Fibroblast of skin of left quadriceps (primary cell): ENCODE results near the gene MAP4.

ENCODE experiments used
- DNase-seq, 2 experiments: peaks; one replicate each; pipeline ENCODE4 v3.0.0-alpha.2; 2013; ENCODE audit warnings: low read depth in 2 of 2

MAP4 gene

DNA sequence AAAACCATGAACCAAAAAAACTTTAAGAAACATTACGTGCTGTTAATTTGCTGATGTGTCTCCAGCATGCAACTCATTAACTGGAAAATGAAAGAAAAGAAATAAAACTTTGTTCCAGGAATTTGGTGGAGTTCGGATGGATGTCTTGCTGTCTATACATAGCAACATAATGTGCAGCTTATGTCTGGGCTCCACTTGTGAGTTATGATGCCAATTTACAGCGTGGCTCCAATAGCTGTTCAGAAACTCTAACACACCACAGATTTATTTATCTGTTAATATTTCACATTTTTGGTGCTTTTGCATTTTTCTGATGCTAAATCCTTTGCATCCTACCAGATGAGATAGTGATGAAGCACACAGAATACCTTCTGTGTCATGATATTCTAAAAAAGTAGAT lies 45.1 kb downstream of the MAP4 start:
- DNase-seq: no peak

DNA sequence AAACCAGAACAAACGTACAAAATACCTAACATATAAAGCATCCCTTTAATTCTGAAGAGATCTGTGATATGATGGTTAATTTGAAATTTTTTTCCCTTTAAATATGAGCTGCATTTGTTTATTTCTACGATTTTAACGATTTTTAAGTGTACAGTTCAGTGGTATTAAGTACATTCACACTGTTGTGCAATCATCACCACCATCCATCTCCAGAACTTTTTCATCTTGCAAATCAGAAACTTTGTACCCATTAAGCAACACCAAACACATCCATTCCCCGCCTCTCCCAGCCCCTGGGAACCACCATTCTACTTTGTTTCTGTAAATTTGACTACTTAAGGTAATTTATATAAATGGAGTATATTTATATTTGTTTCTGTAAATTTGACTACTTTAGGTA lies 51.5 kb downstream of the MAP4 start:
- DNase-seq: no peak

DNA sequence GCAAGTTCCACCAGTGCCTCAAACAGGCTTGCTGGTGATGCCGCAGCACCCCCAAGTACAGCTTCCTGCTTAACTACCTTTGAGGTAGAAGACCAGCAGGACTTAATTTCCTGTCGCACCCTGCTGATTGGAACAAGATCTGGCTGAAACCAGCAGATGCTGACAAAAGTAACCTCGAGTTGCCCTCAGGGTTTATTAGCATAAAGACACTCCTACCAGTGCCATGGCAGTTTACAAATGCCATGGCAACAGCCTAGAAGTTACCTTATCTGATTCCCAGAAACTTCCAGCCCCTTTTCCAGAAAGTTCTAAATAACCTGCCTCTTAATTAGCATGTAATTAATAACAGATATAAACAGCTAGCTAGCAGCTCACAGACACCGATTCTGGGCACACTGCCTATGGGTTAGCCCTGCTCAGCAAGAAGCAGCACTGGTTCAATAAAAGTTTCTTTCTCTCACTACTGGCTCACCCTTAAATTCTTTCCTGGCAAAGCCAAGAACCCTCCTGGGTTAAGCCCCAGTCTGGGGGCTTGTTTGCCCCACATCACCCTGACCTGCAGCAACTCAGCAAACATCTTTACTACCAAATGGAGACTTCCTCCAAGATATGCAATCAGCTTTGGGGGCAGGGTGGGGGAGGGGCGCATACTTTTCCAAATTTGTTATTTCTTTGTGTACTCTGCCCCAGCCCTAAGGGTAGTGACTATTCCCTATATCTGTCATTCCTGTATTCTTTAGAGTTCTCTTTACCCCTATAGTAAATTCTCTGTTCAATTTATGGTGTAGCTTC lies 54.2 kb downstream of the MAP4 start:
- DNase-seq: peak; percentile 13 to 19

DNA sequence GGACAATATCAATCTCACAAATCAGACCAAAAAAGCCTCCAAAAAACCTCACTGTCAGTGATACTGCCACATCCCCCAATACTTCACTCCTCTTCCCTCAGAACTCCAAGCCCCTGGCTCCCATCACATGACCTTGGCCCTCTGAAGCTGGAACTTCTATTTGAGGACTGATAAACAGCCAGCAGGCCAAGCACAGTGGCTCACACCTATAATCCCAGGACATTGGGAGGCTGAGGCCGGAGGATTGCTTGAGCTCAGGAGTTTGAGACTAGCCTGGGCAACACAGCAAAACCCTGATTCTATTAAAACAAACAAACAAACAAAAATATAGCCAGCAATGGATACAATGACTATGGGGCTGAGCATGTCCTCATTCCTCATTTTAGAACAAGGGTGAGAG lies 55.2 kb downstream of the MAP4 start:
- DNase-seq: no peak

DNA sequence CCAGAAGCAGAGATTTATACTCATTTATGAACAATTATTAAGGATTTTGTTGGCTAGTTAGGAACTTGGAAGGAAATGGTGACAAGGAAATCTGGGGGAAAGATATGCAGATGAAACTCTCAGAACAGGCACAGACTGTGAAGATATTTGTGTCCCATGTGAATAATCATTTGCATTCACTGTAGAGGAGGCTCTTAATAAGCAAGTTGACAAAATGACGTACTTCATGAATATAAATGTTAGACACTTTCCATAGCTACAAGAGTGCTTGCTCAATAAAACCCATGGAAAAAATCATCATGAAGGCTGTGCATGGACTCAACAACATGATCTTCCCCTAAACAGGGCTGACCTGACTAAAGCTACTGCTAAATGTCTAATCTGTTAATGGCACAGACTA lies 59.7 kb downstream of the MAP4 start:
- no peak for DNase-seq

DNA sequence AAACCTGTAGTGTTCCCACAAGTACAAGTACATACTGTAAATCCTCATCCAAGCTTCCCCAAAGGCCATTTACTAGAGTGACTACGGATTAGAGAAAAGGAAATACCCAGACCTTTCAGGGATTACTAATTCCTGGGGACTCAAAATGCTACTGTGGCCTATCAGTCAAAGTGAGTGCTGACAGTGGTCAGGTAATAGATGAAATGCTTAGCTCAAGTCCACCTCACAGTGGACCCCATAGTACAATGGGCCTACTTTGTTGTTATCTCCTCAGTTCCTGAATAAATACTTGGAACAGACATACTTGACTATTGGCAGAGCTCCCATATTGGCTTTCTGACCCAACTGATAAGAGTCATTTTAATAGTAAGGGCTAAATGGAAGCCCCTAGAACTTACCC lies 61.6 kb downstream of the MAP4 start:
- no peak for DNase-seq

DNA sequence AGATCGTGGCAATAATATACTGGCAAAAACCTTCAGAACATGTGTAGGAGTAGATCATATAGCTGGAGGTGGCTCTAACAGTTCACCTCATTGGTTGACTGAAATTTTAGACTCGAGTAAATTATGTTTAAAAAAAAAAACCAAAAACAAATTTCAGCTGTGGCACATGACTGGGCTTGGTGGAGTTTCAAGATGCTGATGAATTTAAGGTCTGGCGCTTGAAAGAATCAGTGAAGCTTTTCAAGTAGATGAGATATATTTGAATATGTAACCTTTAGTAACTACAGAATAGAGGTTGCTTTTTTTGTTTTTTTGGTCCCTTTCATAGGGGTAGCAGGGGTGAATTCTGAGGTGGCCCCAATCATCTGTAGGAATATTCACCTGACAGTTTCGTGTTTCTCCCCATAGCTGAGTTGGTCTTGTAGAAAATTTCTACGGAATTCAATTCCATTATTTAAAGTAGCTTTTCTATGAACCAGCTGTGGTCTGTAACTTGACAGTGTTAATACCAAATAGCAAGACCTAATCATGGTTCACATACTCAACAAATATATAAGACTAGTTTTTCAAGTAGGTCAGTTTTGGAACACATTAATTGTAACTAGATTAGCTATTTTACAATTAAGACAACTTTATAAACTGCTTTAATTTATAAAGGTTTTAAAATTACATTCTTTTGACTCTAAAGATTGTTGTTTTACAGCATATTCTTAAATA lies 65.6 kb downstream of the MAP4 start:
- no peak for DNase-seq

DNA sequence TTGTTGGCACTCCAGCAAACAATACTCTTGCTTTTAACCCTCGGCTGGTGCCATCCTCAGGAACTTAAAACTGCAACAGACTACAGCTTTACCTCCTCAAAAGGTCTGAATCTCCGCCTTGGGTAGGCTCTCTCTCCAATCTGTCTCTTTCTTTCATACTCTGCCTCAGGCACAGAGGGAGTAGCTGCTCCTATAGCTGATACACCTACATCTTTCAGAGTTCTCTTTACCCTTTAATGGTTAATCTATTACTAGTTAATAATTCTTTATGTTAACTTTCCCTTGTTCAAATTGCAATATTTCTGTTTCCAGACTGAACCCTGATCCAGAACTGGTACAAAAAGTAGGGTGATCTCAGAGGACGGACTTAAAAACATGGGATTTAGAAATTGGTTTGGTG lies 66.2 kb downstream of the MAP4 start:
- DNase-seq: no peak

DNA sequence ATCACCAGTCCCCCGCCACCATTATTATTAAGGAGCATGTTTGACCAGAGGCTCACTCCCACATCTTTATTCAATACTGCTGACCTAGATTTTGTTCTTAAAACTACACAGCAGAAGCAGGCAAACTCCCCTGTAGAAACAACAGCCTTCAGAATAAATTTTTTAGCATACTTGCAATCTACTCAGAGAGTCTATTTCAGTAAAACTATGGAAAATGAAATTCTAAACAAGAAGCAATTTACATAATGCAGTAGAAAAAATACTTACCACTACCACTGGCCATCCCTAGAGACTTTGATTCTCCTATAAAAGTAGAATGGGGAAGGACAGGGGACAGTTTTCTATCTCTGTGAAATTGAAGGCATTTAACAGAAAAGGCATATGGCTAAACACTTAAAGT lies 76.0 kb downstream of the MAP4 start:
- DNase-seq: no peak

DNA sequence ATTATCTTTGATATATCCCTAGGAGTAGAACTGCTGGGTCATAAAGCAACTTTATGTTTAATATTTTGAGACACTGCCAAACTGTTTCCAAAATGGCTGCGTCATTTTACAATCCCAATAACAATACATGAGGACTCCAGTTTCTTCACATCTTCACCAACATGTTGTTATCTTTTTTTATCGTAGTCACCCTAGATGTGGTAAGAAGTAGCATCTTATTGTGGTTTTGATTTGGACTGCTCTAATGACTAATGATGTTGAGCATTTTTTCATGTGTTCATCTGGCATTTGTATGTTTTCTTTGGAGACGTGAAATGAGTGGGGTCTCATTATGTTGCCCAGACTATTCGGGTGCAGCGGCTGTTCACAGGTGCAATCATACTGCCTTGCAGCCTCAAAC lies 83.8 kb downstream of the MAP4 start:
- DNase-seq: peak in 1 of 2 experiments; percentile 4

DNA sequence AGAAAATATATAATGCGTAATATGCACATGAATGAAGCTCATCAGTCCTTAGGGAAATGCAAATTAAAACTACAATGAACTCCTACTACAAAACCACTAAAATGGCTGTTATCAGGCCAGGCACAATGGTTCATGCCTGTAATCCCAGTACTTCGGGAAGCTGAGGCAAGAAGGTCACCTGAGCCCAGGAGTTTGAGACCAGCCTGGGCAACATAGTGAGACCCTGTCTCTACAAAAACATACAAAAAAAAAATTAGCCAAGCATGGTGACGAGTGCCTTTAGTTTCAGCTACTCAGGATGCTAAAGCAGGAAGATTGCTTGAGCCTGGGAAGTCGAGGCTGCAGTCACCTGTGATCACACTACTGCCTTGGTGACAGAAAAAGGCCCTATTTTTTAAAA lies 85.2 kb downstream of the MAP4 start:
- no peak for DNase-seq

DNA sequence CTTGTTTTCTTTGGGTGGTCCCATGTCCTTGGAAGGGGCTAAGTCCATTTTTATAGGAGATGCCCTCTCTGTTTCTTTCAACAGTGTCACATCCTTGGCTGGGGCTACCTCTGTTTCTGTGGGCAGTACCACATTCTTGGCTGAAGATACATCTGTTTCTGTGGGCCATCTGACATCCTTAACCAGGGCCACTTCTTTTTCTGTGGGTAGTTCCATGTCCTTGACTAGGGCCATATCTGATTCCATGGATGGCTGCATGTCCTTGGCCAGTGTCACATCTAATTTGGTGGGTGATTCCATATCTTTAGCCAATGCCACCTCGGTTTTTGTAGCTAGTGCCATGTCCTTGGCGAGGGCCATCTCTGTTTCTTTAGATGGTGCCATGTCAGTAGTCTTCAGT lies 99.5 kb downstream of the MAP4 start:
- DNase-seq: no peak

DNA sequence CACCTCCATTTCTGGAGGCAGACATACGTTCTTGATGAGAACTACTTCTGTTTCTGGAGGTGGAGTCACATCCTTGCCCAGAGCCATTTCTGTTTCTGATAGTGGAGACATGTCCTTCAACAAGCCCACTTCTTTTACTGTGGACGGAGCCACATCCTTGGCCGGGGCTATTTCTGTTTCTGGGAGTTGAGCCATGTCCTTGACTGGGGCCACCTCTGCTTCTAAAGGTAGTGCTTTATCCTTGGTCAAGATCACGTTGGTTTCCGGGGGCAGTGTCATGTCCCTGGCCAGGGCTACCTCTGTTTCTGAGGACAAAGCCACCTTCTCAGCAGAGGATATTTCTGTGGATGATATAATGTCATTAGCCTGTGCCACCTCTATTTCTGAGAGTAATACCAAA lies 100.0 kb downstream of the MAP4 start:
- no peak for DNase-seq

DNA sequence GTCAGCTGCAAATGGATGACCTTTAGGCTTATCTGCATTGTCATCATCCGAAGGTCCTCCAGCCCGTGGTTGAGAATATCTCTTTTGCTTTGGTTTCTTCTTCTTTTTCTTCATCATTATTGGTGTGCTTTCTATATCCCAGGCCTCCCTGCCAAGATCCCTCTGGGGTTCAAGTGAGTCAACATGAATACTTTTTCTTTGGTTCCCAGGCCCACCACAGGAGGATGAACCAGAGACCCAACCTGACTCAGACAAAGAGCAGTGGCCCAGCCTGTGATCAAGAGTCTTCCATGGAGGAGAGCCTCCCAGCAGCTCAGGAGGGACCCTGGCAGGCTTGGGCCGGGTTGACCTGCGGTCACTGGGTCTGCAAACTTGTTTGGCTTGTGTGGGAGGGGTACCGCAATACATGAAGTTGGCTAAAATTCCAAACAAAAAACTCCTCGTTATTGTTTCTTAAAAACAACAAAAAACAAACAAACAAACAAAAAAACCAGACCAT lies 104.2 kb downstream of the MAP4 start:
- no peak for DNase-seq

DNA sequence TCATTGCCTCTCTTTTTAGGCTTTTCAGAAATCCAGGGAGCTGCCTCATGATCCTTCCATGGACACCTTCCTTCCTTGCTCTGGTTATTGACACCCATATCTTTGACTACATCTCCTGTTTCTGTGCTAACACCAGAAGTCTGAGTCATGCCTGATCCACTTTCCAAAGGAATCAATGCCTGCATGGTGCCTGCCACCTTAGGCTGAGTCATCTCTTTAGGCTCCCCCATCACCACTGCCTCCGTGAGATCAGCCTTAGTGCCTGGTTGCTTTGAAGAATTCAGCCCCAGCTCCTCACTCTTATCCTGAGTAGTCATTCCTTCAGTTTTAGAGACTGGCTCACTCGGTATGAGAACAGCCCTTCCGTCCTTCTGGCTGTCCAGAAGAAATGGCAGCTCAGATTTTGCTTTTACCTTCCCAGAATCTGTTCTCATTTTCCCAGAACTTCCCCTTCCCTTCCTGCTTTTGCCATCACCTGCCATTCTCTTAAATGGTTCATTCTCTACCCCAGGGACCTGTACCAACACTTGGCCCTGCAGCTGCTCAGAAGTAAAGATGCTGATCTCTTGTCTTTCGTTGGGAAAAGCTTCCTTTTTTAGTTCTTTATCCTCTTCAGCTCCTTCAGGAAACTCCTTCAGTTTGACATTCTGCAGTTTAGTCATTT lies 105.3 kb downstream of the MAP4 start:
- peak; percentile 65 to 69 for DNase-seq

DNA sequence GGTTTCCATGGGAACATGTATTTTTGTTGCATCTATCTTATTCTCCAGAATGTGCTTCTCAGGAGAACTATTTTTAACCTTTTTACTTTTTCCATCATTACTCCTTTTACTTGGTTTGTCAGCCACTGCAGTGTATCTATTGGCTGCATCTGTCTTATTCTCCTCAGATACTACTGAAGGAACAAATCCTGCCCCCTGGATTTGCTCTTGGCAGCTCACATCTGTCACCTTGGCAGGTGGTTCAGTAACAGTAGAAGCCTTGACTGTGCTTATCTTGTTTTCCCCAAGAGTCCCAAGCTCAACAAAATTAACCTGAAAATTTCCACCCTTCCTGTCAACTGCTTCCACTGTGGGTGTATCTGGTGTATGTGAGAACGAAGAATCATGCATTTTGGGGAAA lies 106.0 kb downstream of the MAP4 start:
- DNase-seq: no peak

DNA sequence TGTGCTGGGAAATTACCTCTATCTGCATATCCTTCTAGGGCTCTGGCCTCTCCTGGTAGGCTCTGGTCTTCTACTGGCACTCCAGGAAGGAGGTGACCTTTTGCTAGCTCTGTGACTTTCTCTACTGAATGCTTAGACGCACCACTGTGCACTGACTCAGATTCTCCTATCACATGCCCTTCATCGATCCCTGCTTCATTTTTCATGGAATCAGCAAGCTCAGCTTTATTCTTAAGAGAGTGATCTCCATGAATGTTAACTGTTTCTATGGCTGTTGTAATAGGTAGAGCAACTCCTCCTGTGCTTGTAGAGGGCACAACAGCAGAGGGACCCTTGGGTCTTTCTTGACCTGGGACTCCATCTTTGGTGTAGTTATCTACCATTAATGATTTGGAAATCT lies 106.6 kb downstream of the MAP4 start:
- DNase-seq: no peak

DNA sequence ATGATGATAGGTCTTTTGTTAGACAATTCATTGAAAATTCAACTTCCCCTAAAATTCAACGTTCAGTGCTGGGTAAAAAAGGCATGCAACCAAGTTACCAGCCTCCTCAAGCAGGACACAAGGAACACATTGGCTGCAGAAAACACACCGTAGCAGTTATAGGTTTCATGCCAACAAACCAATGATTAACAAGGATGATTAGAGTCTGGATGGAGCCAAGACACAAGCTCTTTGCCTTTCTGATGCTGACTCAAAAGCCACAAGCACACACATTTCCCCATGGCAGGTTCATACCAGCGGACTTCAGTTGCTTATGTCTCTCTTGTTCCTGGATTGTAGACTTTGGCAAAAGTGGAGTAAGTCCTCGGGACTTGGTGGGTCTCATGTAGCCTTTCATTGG lies 107.5 kb downstream of the MAP4 start:
- DNase-seq: no peak

DNA sequence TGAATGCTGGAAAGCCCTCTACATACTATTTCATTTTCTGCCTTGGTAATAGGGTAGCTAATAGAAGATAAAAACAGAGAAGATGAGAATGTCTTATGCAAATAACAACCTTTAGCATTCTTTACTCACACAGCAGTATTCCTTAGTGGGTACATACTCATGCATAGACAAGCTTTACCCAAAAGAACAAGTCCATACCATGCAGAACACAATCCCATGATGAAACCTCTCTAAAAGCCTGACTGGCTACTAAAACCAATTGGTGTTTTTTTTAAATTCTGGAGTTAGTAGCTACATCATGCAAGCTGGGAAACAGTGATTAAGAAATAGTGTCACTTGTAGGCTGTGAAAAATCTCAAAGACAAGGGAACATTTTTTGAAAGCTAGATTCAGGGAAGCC lies 108.4 kb downstream of the MAP4 start:
- no peak for DNase-seq

DNA sequence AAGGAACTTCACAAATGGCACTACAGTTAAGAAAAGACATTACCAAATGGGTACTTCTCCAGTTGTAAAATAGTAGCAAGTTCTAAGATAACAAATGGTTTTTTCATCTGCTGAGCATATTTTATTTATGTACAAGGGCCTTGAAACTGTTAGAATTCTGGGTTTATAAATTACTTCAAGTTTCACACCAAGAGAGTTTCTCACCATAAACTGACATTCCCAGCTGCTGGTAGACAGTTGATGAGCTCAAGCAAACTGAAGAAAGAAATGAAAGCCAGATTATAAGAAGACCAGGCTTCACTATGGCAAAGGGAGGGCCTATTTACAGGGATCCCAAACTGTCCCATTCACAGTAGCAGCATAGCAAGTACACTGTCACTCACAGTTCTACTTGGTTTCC lies 113.5 kb downstream of the MAP4 start:
- DNase-seq: no peak

DNA sequence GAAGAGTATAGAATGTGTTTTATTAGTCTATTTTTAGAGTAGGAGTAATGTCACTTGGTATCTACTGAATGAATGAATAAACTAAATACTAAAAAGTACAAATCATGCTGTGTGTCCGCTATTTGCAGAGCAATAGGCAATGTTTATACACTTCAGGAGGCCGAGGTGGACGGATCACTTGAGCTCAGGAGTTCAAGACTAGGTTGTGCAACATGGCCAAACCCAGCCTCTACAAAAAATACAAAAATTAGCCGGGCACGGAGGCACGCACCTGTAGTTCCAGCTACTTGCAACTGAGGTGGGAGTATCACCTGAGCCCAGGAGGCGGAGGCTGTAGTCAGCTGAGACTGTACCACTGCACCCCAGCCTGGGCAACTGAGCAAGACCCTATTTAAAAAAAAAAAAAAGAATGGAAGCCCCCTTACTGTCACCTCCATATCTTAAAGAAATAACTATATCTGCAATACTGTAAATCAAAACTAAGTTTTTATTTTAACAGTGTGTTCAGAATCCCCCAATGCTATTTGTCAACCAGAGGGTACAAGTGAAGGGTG lies 114.9 kb downstream of the MAP4 start:
- no peak for DNase-seq

DNA sequence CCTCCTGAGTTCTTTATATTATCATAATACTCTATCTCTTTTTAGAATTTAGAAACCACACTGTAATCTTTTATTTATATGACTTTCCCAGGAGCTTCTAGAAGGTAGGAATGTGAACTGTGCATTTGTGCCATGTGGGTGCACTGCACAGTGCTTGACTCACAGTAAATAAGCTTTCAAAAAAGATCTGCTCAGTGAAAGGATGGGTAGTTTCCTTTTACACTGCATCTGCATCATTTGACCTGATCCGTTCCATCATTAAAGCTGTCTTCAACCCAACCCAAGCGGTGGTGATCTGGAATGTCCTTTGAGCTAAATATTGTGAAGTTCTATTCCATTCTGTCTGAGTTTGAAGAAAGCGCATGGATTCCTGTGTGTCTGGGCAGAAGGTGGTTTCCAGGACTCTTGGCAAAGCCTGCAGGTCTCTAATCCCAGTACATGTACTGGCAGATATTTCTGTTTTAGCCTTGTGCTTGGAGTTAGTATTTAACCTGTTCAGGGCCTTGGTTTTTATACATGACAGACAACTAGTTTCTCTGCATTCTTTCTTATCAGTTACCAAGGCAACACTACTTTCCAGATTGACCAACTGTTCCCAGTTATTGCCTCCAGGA lies 116.6 kb downstream of the MAP4 start:
- DNase-seq: no peak
